Skeletal muscle satellite cell (primary cell): ENCODE measurements around the gene SAT1.

Experiments
- H3K27me3 ChIP-seq: 2 replicates; pipeline ENCODE4 v1.7.0; 2013; ENCODE audit warnings: low read length; ENCODE audit not compliant: control insufficient read depth, insufficient read depth
- H3K36me3 ChIP-seq: 2 replicates; pipeline ENCODE4 v1.7.0; 2013; ENCODE audit warnings: mild to moderate bottlenecking, control low read depth, low read length; ENCODE audit not compliant: insufficient read depth
- H3K4me1 ChIP-seq: 2 replicates; pipeline ENCODE4 v1.7.0; 2013; ENCODE audit warnings: low read length; ENCODE audit not compliant: control insufficient read depth, insufficient read depth
- H3K4me2 ChIP-seq: 2 replicates; pipeline ENCODE4 v1.7.0; 2013; ENCODE audit warnings: mild to moderate bottlenecking, low read length
- H3K4me3 ChIP-seq: 2 replicates; pipeline ENCODE4 v1.7.0; 2013; ENCODE audit warnings: low read length
- H3K9ac ChIP-seq: 2 replicates; pipeline ENCODE4 v1.7.0; 2013; ENCODE audit warnings: mild to moderate bottlenecking, low read depth, low read length, moderate library complexity
- H3K9me3 ChIP-seq: replicated peaks from 2 replicates; pipeline ENCODE4 v1.7.0; 2013; ENCODE audit warnings: mild to moderate bottlenecking, control low read depth, low read length

Gene SAT1

DNA sequence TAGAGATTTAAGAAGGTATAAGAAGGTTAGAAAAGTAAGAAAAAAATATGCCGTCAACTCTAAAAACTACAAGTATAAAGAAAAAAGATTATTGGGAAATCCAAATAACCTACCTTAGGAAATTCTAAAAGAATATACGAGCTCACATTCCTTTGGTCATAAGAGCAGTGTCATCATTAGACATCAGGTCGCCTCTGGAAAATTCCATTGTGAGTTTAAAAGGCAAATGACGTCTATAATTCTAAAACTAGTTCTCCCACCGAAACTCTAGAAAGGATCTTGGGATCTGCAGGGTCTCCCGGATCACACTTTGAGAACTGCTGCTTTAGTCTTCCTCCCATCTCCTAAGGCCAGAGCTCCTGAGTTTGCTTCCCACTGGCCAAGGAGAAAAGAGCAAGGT is 518 bp upstream of the SAT1 start:
- H3K36me3 ChIP-seq, result peaks cover 15% of the 10 kb centered on the region
- no peaks in the 10 kb centered on the region for H3K9me3 ChIP-seq
- peak overlapping the region; percentile 48 for H3K9ac ChIP-seq
- H3K4me2 ChIP-seq, result peak overlapping the region; percentile 70
- no peak overlapping the region for H3K4me3 ChIP-seq
- peaks cover 21% of the 10 kb centered on the region for H3K4me1 ChIP-seq
- H3K27me3 ChIP-seq, result no peaks in the 10 kb centered on the region

DNA sequence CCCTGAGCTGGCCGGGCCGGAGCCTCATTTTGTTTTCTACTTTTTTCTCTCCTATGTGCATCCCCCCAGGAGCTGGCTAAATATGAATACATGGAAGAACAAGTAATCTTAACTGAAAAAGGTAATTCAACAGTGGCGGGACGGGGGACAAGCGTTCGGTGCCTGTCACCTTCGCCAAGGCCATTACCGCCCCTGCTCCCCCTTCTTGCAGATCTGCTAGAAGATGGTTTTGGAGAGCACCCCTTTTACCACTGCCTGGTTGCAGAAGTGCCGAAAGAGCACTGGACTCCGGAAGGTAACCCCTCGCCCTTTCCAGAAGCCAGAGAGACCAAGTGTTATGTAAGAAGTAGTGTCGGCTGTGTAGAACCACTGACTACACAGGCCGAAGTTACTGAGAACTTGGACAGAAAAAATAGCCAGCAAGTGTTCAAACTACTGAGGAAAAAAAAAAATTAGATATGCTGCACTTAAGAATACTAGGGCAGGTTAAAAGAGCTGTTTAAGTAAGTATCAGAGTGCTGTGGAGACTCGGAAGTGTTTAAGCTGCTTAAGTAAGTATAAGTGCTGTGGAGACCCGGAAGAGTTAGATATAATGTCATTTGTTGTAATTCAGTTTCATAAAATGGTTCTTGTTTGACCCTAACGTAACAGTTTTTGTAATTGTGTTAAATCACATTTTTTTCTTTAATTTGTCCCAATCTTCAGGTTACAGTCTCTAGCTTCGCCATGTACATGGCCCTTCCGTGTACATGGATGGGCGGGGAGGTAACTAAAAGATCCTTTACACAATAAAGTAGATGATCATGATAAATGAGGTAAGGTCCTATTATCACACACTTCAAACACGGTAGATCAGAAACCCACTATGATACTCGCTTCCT is 856 bp downstream of the SAT1 start:
- no peaks in the 10 kb centered on the region for H3K27me3 ChIP-seq
- H3K4me1 ChIP-seq, result peaks cover 21% of the 10 kb centered on the region
- H3K9me3 ChIP-seq, result no peaks in the 10 kb centered on the region
- H3K4me2 ChIP-seq, result peak overlapping the region; percentile 81
- peak overlapping the region; percentile 91 for H3K4me3 ChIP-seq
- peak overlapping the region; percentile 93 for H3K9ac ChIP-seq
- H3K36me3 ChIP-seq, result peaks cover 15% of the 10 kb centered on the region

DNA sequence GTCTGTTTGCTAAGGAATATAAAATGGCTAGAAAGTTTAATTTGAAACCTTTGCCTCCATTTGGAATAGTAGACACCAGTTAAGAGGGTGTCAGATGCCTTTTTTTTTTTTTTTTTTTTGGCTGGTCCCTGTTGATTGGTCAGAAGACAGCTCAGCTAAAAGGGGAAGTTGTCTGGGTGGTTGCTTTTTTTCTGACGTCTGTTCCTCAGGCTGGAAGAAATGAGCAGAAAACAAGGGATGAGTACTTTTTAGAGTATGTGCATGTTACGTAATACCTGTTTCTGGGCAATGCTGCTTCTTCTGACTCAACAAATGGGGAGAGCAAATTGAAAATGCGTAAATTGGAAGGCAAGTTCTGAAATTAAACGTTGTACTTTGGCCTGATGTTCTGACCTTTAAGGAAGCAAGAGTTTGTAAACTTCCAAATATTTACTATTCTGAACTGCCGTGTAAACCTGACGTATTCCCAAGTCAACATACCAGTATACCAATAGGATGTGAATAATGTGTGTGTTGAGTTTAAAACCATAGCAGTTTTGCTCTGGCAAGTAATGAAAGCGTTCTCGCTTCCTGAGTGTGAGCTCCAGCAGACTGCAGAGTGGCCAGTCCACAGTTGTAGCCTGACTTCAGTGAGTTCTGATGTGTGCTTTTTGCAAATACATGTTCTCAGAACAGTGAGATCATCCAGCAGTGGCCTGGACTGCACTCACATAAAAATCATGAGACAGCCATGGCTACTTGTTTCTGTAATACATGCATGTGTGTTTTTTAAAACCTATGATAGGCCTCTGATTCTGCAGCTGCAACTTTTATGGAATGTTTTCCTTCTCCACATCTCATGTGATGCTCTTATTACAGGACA is 1.7 kb downstream of the SAT1 start:
- H3K9ac ChIP-seq, result peak overlapping the region; percentile 93

DNA sequence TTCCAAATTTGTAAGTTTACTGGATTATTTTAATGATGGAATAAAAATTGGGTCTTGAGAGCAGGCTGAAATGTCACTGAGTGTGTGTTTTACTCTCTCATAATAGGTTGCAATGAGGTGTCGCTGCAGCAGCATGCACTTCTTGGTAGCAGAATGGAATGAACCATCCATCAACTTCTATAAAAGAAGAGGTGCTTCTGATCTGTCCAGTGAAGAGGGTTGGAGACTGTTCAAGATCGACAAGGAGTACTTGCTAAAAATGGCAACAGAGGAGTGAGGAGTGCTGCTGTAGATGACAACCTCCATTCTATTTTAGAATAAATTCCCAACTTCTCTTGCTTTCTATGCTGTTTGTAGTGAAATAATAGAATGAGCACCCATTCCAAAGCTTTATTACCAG is 2.6 kb downstream of the SAT1 start:
- Histone ChIP-seq H3K4me1 (peaks cover 20% of the 10 kb centered on the region), H3K9me3 (no peaks in the 10 kb centered on the region), H3K4me2 (peak overlapping the region; percentile 81), H3K27me3 (no peaks in the 10 kb centered on the region), H3K9ac (peak overlapping the region; percentile 93), H3K36me3 (peaks cover 15% of the 10 kb centered on the region), H3K4me3 (peak overlapping the region; percentile 91)

More for the DNA sequence above, 1.7 kb downstream of the SAT1 start:
- Histone ChIP-seq H3K36me3 (peaks cover 15% of the 10 kb centered on the region), H3K4me2 (peak overlapping the region; percentile 81), H3K27me3 (no peaks in the 10 kb centered on the region), H3K4me3 (peak overlapping the region; percentile 91), H3K4me1 (peaks cover 21% of the 10 kb centered on the region), H3K9me3 (no peaks in the 10 kb centered on the region)

DNA sequence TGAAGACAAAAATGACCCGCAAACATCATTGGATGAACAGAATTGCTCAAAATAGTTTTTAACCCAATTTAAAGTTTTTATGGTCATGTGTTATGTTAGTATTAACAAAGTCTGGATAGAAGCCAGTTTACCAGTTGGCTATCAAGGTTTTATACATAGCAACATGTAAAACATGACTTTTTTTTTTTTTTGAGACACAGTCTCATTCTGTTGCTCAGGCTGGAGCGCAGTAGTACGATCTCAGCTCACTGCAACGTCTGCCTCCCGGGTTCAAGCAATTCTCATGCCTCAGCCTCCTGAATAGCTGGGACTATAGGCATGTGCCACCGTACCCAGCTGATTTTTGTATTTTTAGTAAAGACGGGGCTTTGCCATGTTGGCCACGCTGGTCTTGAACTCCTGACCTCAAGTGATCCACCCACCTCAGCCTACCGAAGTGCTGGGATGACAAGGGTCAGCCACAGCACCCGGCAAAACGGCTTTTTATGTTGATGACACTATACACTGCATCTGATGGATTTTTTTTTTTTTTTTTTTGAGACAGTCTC is 3.4 kb downstream of the SAT1 start:
- Histone ChIP-seq H3K27me3 (no peaks in the 10 kb centered on the region), H3K4me3 (no peak overlapping the region), H3K9ac (no peak overlapping the region), H3K4me1 (peaks cover 13% of the 10 kb centered on the region), H3K9me3 (no peaks in the 10 kb centered on the region), H3K36me3 (peaks cover 15% of the 10 kb centered on the region), H3K4me2 (no peak overlapping the region)

DNA sequence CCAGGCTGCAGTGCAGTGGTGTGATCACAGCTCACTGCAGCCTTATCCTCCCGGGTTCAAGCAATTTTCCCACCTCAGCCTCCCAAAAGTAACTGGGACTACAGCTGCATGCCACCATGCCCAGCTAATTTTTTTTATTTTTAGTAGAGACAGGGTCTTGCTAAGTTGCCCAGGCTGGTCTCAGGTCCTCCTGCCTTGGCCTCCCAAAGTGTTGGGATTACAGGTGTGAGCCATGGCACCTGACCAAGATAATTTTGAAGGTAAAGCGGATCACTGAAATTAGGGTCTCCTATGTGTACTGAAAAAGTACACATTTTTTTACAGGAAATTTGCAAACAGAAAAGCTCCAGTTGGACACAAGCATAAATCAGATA is 4.8 kb downstream of the SAT1 start:
- Histone ChIP-seq H3K36me3 (peaks cover 15% of the 10 kb centered on the region), H3K4me2 (no peak overlapping the region), H3K27me3 (no peaks in the 10 kb centered on the region), H3K4me1 (peaks cover 5% of the 10 kb centered on the region), H3K4me3 (no peak overlapping the region), H3K9ac (no peak overlapping the region), H3K9me3 (no peaks in the 10 kb centered on the region)

DNA sequence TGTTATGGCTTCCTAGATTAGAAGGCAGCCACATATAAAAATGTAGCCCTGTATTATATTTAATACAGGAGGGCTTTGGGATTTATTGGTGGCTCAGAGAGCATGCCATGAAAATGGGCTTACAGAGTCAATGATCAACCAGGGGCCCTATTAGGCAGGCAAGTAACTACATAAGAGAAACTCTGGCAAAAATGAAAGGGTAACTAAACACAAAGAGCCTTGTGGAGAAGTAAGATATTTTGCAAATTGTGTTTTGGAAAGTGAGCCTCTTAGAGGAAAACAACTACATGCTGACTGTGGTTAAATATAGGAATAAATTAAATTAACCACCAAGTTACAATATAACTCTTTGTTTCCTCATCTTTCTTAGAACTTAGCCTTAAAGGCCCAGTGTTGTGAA is 5.5 kb downstream of the SAT1 start:
- H3K4me2 ChIP-seq, result no peak overlapping the region
- H3K4me1 ChIP-seq, result peaks cover 5% of the 10 kb centered on the region
- peaks cover 15% of the 10 kb centered on the region for H3K36me3 ChIP-seq
- H3K9ac ChIP-seq, result no peak overlapping the region
- no peaks in the 10 kb centered on the region for H3K27me3 ChIP-seq
- H3K9me3 ChIP-seq, result no peaks in the 10 kb centered on the region
- no peak overlapping the region for H3K4me3 ChIP-seq

DNA sequence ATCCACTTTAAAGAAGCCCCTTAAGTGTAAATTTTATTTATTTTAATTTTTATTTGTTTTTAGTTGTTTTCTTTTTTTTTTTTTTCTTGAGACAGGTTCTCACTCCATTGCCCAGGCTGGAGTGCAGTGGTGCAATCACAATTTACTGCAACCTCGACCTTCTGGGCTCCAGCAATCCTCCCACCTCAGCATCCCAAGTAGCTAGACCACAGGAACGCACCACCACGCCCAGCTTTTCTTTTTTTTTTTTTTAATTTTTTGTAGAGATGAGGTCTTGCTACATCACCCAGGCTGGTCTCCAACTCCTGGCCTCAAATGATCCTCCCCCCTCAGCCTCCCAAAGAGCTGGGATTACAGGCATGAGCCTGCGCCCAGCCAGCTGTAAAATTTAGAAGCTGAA is 6.0 kb downstream of the SAT1 start:
- Histone ChIP-seq H3K9me3 (no peaks in the 10 kb centered on the region), H3K36me3 (peaks cover 15% of the 10 kb centered on the region), H3K9ac (no peak overlapping the region), H3K4me1 (peaks cover 5% of the 10 kb centered on the region), H3K27me3 (no peaks in the 10 kb centered on the region), H3K4me3 (no peak overlapping the region), H3K4me2 (no peak overlapping the region)

DNA sequence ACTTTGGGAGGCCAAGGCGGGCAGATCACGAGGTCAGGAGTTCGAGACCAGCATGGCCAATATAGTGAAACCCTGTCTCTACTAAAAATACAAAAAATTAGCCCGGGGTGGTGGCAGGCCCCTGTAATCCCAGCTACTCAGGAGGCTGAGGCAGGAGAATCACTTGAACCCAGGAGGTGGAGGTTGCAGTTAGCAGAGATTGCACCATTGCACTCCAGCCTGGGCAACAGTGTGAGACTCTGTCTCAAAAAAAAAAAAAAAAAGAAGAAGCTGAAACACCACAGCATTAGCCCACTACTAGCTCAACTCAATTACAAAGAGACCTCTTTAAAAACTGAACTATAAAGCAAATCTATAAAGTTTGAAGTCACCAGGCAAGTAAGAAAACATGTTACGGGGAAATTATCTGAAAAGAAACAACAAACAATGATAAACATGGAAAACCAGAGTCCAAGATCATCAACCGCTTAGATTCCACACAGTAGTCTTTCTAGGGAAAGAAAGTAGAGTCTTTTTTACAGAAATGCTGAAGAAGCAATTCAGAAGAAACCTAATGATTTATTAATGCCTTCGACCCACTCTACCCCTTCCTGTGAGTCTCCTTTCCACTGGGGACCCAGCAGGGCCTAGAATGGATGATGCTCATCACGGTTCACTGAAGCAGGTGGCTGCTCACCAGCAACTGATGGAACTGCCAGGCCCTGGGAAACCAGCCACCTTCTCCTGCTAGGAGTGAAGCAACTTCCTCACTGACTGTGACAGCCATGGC is 6.6 kb downstream of the SAT1 start:
- H3K9ac ChIP-seq, result no peak overlapping the region
- no peaks in the 10 kb centered on the region for H3K27me3 ChIP-seq
- no peaks in the 10 kb centered on the region for H3K9me3 ChIP-seq
- H3K4me2 ChIP-seq, result no peak overlapping the region
- H3K4me1 ChIP-seq, result peaks cover 5% of the 10 kb centered on the region
- H3K36me3 ChIP-seq, result peaks cover 15% of the 10 kb centered on the region
- no peak overlapping the region for H3K4me3 ChIP-seq

DNA sequence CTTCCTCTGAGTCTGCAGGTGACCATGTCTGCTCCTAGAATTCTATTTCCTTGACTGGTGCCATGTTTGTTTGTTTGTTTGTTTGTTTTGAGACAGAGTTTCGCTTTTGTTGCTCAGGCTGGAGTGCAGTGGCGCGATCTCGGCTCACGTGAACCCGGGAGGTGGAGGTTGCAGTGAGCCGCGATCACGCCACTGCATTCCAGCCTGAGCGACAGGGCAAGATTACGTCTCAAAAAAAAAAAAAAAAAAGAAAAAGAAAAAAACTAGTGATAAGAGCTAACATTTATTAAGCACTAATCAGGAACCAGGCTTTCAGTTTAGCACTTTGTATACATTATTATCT is 7.2 kb downstream of the SAT1 start:
- Histone ChIP-seq H3K4me1 (peaks cover 1% of the 10 kb centered on the region), H3K9ac (no peak overlapping the region), H3K27me3 (no peaks in the 10 kb centered on the region), H3K9me3 (no peaks in the 10 kb centered on the region), H3K4me2 (no peak overlapping the region), H3K4me3 (no peak overlapping the region), H3K36me3 (peaks cover 11% of the 10 kb centered on the region)
